CD4-positive, alpha-beta T cell treated with Interleukin-1 beta for 1 hour (primary cell): ENCODE measurements around the gene CCDC188.

Experiments used
- DNase-seq, 2 donors: peaks; one replicate each; pipeline ENCODE4 v3.0.0-alpha.2; 2020 to 2022

Gene CCDC188

GRCh38 chr22:20147237-20147988 lies 3.4 kb downstream of the CCDC188 start:
- DNase-seq, result no peak

GRCh38 chr22:20146777-20147176 lies 4.1 kb downstream of the CCDC188 start:
- no peak for DNase-seq

DNA sequence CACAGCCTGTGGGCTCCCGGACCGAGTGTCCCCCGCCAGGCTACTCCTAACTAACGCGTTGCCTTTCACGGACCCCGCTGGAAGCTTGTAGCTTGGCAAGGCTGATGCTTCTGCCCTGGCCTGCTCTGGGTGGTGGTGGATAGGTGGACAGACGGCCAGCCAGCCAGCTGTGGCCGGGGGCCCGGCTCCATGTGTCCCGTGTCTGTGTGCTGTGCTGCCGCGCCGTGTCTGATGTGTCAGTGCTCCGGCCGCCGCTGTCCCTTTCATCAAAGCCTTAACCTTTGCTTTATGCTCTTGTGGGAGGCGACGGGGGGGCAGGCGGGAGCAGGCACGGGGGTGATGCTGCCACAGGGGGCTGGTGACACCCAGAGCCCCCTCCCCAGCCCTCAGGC lies 5.0 kb downstream of the CCDC188 start:
- DNase-seq, result no peak

DNA sequence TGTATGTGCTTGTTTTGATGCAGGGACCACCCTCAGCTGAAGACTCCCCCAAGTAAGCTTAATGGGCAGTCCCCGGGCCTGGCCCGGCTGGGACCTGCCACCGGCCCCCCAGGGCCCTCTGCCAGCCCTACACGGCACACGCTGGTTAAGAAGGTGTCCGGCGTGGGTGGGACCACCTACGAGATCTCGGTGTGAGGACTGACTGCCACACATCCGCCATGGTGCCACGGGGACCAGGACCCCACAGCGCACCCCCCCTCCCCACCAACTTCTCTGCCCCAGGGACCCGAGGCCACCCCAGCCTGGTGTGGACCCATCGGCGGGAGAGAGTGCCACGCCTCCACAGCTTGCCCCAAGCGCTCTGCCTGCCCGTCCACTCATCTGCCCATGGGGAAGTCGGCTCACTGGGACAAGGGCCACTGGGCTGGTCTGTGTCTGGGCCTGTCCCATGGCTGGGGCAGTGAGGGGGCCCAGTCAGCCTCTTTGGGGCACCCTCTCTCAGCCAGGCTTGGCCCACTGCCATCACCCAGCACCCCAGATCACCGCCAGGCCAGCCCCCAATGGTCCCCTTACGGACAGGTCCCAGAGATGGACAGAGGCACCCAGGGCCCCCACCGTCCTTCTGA lies 5.5 kb downstream of the CCDC188 start:
- no peak for DNase-seq

DNA sequence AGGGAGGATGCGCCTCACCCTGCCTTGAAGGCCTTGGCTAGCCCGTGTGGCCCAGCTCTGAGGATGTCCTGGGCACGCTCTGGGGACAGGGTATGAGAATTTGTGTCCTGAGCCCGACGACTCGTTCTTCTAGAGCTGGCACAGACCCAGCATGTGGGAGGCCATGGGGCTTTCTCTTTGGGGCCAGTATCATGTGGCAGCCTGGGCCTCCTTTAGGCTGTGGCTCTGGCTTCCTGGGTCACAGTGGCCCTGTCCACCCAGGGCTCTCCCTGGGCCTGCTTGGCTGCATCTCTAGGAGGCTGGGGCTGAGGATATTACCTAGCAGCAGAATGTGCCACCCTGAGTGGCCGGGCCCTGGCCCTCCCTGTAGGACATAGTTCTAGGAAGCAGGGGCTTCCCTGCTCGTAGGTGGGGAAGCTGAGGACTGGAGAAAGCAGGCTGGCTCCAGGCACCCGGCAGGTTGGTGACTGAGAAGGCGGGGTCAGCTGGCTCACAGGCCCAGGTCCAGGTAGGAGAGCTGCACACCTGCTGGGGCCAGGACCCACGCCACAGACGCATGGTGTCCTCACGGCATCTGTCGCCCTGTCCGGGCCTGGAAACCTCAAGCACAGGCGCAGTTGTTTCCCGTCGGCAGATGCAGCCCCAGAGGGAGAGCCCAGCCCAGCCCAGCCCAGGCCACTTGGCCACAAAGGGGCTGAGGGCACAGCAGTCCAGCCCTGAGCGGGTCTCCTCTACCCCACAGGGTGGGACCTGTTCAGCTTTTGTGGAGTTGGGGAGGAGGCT lies 6.8 kb downstream of the CCDC188 start:
- DNase-seq, result no peak

GRCh38 chr22:20142711-20143621 lies 7.9 kb downstream of the CCDC188 start:
- no peak for DNase-seq

- DNase-seq, result no peak
These were observed 9.4 kb downstream of the CCDC188 start for GRCh38 chr22:20141186-20142077.

GRCh38 chr22:20140521-20140964 lies 10.3 kb downstream of the CCDC188 start:
- DNase-seq, result no peak

GRCh38 chr22:20140107-20140445 lies 10.8 kb downstream of the CCDC188 start:
- no peak for DNase-seq

DNA sequence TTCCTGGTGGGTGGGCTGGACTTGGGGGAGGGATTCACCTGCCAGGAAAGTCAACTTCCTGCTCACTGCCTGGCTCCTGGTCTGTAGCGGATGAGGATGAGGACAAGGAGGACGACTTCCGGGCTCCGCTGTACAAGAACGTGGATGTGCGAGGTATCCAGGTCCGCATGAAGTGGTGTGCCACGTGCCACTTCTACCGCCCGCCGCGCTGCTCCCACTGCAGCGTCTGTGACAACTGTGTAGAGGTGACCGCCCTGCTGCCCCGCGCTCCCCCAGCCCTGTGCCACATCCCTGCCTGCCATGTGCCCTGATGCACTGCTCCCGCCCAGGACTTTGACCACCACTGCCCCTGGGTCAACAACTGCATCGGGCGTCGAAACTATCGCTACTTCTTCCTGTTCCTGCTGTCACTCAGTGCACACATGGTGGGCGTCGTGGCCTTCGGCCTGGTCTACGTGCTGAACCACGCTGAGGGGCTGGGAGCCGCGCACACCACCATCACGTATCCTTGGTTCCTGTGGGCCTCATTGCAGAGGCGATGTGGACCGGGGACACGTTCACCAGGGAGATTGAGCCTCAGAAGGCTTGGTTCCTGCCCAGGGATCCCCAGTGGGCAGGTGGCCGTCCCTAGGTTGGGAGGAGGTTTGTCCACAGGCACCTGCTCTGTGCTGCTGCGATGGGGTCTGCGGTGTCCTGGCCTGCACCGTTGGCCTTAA lies 11.3 kb downstream of the CCDC188 start:
- no peak for DNase-seq

DNA sequence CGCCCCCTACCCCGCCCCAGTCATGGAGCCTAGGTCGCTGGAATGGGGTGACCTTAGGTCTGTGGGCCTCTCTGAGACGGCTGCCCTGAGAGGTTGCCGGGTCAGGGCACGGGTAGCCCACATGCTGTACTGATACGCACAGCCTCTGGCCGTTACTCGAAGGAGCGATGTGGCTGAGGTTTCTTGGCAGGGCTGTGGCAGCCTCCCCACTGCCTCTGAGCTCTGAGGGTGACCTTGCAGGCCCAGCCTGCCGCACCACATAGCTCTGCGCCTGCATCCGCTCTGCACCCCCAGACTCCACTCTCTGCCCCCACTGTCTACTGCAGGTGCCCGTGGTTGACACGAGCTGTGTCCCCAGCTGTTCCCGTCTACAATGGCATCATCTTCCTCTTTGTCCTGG lies 12.0 kb downstream of the CCDC188 start:
- DNase-seq, result no peak

- DNase-seq, result no peak
These were observed 12.5 kb downstream of the CCDC188 start for GRCh38 chr22:20138417-20138738.

DNA sequence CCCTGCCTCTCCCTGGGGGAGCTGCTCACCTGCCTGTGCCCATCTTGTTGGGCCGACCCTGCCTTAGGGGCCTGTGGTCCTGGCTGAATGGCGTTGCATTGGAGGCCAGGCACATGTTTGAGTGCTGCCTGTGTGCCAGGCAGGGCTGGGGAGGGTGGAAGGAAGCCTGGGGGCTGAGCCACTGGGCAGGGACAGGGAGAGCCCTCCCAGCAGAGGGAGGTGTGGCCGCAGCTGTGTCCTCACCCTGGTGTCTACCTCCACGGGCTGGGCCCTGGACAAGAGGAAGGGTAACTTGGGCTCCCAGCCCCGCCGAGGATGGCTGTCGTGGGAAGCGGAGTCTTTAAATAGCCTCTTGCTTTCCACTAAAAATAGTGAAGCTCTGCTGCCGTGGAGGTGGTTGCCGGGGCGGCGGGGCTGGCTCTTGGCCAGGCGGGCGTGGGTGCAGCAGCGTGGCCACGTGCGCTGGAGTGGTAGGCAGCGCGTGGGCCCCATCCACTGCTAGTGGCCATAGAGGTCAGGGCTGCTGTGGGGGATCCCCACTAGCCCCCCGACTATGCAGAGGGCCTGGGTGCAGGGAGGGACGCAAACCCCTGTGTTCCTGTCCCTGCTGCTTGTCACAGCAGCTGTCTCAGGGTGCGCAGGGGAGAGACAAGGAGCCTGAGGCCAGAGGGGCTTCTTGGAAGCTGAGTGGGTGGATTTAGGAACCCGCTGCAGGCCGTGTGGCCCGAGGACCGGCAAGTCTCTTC lies 13.0 kb downstream of the CCDC188 start:
- DNase-seq, result no peak

- no peak for DNase-seq
These were observed 13.7 kb downstream of the CCDC188 start for GRCh38 chr22:20137113-20137512.

- DNase-seq, result no peak
These were observed 14.3 kb downstream of the CCDC188 start for GRCh38 chr22:20136603-20136873.

DNA sequence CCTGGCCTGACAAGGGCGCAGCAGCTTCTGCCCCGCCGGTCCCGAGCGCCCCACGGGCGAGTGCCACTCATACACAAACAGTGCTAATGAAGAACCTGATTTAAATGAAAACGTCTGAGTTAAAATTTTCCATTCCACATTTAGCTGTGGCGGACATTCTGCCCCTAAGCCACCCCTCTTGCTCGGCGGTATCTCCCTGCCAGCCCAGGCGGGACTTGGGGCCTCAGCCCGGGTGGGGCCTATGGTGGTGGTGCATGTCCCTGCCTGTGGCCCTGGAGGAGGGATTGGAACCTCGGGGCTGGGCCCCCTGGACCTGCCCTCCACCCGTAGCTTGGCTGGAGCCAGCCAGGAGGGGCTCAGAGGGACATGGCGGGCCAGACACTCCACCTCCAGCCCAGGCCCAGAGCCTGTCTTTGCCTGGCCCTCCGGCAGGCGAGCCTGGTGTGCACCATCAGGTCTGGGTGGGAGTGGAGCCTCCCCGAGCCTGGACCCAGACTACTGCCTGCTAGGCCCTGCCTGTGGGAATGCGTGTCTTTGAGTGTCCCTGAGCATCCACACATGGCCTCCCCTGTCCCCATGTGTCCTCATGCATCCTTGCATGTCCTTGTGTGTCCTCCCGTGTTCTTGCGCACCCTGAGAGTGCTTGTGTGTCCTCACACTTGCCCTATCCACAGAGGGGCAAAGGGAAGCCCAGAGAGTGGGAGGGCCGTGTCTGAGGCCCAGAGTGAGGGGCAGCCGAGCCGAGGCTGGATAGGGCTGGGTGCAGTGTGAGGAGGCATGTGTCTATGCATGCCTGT lies 14.9 kb downstream of the CCDC188 start:
- no peak for DNase-seq

GRCh38 chr22:20135265-20135664 lies 15.6 kb downstream of the CCDC188 start:
- DNase-seq, result no peak

DNA sequence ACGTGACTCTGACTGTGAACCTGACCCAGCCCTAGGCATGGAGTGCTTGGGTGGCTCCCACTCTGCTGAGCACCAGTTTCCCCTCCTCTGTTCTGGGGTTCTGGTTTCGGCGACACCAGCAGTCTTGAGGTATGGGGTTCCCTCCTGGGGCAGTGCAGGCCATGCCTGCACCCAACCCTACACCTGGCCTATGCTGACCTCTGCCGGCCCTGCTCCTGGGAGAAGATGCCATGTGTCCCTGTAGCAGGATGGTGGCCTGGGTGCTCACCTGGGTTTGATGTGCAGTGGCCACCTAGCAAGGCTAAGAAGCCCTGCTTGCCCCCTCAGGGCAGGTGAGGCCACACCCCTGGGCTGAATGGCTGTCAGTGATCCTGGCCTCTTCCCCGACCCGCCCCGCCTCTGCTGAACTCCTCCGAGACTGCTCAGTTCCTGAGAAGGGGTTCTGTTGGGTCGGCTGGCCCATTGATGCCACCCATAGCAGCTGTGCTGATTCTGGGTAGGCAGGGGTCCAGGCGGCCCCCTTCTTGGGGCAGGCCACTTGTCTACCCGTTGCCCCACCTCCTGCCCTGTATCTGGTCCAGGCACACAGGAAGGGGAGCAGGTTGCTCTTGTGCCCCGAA lies 16.8 kb downstream of the CCDC188 start:
- no peak for DNase-seq

DNA sequence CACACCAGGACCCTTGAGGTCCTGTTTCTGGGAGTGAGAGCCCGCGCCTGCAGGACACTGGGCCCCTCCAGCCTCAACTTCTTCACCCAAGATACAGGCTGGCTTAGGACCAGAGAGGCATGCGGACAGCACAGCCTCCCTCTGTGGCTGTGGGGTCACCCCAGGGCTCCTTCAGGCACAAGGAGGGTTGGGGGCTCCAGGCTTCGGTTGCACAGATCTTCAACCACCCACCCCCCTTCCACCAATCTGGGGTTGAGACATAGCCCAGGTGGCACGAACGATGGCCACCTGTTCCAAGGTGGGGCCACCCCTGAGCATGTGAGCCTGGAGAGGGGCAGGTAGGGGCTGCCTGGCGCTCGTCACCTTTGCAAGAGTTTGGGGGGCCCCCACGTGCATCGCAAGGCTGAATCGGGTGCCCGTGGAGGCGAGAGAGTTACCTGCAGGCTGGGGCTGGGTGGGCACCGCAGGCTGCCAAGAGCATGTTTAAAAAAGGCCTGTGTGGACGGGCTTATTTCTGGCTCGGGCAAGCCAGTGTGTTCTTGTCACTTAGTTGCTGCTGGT lies 18.1 kb downstream of the CCDC188 start:
- no peak for DNase-seq
